ENCODE results near the gene KISS1.

Gene KISS1

DNA sequence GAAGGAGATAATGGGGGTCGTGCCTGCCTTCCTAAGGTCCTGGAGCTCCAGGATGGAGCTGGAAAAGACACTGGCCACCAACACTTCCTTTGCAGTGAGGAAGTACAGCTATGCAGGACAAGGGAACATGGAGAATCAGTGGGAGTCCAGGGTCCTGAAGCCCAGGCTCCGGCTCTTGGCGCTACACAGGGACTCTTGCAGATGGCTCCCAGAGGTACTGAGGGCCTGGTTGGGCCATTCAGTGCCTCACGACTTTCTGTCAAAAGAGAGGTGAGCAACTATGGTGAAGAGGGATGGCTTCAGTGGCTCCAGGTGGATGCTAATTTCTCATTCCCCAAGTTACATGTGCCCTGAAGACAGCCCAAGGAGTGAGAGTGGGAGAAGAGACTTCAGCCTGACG lies 42.6 kb downstream of the KISS1 start:
- DNase-seq = no peak

DNA sequence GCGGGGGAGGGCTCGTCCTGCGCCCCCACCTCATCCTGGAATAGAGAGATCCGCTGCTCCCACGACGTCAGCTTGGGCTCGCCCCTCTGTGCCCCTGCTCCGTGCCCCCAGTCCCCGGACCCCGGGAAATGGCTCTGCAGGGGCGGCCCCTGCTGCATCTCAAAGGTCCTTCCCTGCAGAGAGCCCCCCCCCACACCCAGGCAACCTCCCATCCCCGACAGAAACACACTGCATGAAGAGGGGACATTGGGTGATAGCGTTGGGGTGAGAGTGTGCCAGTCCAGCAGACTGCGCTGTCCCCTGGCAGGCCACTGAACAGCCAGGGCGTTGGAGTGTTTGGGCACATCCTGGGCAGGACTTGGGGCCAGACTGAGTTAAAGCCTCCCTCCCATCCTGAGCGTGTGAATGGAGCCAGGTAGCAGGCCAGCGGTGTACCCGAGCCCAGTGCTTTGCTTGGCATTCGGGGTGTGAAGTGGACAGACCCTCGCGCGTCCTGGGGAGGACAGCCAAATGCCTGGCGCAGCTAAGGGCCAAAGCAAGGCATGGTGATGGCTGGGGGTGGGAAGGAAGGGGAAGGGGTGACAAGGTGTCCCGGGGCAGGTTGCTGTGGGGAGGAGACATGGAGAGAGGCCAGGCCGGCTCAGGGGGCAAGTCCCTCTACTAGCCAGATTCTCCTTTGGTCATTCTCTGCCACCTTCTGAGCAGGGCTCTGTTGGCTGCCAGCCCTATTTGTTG lies 43.8 kb downstream of the KISS1 start:
- no peak for DNase-seq

GRCh38 chr1:204151552-204152309 lies 44.6 kb downstream of the KISS1 start, which contains the start of gene ETNK2:
Gene ETNK2 (minus strand): TSS chr1:204152044. CDS start chr1:204151852, 192 bp downstream.
- no peak for DNase-seq

DNA sequence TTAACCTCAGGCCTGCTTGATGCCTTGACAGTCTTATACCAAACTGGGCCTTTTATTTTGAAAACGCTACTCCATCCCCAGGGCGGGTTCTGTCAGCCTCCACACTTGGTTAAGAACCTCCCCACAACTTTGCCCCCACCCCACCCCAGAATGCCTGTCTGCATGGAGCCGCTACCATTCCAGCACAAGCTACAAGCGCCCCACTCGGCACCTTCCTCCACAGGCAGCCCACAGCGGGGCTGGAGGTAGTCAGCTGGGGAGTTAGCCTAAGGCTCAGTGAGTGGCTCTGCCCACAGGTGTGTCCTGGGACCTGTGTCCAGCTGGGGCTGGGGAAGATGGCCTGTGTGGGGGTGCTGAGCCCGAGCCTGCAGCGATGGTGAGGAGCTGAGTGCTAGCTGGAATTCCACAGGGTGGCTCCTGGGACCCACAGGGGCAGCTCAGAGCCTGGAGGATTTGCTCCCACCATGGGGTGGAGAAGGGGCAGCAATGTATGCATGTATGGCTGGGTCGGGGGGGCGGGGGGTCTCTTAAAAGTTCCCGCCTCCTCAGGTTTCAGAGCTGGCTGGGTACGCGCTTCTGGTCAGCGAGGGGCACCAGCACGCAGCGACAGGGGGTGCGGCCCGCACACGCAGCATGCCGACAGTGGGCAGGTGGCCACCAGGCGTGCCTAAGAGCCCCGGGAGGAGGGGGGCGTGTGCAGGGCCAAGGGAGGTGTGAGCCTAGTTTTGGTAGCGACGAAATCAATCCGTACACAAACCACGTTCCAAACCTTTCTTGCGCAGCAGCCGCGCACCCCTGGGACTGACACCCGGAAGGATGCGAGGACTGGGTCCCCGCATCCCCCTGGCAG lies 45.4 kb downstream of the KISS1 start:
- DNase-seq = no peak

DNA sequence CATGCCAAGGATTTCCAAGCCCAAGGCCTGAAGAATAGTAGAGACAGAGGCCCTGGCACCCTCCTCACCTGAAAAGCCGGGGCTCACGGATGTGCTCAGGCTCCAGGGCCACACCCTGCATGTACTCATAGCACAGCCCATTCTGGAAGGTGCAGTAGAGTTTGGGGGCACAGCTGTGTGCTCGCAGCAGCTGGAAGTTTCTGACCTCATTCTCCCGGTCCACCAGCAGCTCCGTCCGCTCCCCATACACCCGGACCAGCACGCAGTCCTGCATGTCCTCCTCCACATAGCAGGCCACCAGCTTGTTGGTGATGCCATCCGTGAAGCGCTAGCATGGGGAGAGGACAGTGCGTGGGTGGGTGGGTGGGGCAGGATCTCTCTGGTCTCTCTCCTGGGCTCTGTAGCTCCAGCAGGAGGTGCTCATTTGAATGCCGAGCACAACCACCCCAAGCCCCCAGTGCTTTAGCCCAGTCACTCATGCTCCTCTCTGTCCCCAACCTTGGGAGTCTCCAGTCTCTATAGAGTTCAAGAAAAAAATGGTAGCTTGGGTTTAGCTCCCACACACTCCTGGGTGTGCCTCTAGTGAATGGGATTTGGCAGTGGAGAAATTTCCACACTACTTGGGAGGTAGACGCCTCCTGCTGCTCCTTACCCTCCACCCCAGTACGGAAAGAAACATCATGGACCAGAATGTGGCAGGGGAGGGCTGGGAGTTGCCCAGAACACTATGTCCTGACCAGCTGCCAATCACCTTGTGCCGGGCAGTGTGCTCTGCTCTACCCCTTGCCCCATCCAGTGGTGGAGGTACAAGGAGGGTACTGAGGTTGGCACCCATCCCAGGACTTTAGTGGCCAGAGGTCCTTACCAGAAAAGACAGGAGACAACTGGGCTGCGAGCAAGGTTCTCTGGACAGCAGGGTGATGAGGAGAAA lies 46.4 kb downstream of the KISS1 start:
- no peak for DNase-seq

GRCh38 chr1:204149107-204149506 lies 47.2 kb downstream of the KISS1 start:
- DNase-seq = no peak

GRCh38 chr1:204147406-204148383 lies 48.6 kb downstream of the KISS1 start:
- DNase-seq = no peak

GRCh38 chr1:204146965-204147364 lies 49.3 kb downstream of the KISS1 start:
- no peak for DNase-seq

GRCh38 chr1:204146309-204146708 lies 50.0 kb downstream of the KISS1 start:
- no peak for DNase-seq

GRCh38 chr1:204145033-204145504 lies 51.2 kb downstream of the KISS1 start:
- no peak for DNase-seq

DNA sequence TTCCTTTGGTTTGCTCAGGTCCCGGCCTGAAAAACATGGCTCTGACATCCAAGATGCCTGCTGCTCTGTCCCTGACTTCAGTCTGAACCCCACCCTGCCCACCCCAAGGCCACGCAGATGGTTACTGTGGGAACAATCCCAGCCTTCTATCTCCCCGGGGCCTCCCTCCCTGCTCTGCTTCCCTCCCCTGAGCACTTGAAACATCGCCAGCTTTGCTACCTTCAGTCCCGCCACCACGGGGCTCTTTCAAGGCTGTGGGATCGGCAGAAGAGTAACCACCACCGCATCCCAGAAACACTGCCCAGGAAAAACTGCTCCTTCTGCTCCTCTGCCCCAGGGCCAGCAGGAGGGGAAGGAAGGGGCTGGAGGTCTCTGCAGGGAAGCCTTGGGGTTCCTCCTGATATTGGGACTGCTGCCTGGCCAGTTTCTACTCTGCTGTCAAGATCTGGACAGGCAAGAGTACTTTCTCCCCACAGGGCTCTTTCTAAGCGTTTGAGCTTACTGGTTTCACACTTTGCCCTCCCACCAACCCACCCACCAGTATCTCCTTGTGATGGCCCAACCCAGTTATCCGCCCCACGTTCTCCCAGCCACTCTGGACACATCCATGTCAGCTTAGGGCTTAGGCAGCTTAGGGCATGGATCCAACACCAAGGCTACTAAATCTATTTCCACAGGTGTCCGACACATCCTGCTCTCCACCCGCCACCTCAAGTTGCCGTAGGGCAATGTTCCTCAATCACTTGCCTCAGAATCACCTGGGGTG lies 52.8 kb downstream of the KISS1 start:
- no peak for DNase-seq

- no peak for DNase-seq
Observed at GRCh38 chr1:204142032-204142974, 54.0 kb downstream of the KISS1 start.

DNA sequence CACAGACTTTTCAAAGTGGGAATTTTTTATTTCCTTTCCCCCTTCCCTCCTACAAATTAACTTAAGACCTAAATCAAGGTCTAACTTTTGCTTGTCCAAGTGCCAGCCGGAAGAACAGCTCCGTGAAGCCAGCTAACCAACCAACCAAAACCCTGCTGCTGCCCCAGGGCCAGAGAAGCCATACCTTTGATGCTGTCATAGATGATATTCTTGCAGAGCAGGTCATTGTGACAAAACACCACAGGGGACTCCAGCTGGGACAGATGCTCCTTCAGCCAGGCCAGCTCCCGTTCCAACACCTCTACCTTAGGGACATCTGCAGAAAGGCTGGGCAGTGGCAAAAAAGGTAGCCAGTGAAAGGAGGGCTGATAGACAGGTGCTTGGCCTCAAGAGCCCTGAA lies 55.2 kb downstream of the KISS1 start:
- no peak for DNase-seq
